Keratinocyte (primary cell): ENCODE results near the gene PIEZO1.

ENCODE experiments used
- EZH2 ChIP-seq: IDR thresholded peaks from one replicate; pipeline ENCODE4 v1.6.1; 2012; ENCODE audit warnings: inconsistent platforms, mild to moderate bottlenecking, low read length, moderate library complexity
- TF ChIP-seq, protein P1 (sequence below), 3 experiments: IDR thresholded peaks in 1 of 3; conservative IDR thresholded peaks in 1 of 3; optimal IDR thresholded peaks in 1 of 3; 2 replicates in 2 of 3; 3 replicates in 1 of 3; pipeline versions ENCODE3 to v1.5.1; 2011; ENCODE audit warnings: low read length in 3 of 3, mild to moderate bottlenecking in 3 of 3, moderate library complexity in 2 of 3, control low read depth in 1 of 3, inconsistent platforms in 1 of 3; ENCODE audit not compliant: insufficient read depth in 2 of 3; ENCODE audit errors: extremely low read depth in 1 of 3

DNA sequence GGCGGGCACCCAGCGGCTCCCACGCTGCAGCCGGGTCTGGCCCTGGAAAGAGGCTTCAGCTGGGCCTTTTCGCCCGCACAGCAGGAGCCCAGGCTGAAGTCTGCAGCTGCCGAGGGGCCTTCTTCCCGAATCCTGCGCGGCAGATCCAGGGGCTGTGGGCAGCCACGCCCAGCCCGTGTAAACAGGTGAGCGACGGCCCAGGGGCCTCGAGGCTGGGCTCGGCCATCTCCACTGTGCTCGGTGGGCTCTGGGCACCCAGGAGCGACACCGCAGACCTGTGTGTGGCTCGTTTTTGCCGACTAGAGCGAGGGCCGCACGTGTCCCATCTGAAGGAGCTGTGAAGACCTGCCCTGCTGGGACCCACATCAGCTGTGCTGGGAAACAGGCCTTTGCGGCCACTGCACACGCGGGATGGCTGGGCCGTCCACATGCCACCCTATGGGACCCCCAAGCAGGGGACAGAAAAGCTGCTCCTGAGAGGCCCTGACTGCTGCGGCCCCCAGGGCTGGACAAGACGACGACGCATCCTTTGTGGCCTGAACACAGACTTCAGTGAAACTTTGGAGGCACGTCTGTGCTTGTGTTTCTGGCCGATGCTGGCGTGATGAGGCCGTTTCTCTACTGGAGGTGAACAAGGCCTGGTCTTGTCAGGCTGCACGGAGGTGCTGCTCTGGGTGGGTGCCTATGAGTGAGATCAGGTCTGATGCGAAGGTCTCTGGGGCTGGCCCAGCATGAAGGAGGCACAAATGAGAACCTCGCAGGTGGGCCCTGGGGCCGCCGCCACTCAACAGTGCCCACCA lies 31.9 kb upstream of the PIEZO1 start:
- TF ChIP-seq, protein P1, sequence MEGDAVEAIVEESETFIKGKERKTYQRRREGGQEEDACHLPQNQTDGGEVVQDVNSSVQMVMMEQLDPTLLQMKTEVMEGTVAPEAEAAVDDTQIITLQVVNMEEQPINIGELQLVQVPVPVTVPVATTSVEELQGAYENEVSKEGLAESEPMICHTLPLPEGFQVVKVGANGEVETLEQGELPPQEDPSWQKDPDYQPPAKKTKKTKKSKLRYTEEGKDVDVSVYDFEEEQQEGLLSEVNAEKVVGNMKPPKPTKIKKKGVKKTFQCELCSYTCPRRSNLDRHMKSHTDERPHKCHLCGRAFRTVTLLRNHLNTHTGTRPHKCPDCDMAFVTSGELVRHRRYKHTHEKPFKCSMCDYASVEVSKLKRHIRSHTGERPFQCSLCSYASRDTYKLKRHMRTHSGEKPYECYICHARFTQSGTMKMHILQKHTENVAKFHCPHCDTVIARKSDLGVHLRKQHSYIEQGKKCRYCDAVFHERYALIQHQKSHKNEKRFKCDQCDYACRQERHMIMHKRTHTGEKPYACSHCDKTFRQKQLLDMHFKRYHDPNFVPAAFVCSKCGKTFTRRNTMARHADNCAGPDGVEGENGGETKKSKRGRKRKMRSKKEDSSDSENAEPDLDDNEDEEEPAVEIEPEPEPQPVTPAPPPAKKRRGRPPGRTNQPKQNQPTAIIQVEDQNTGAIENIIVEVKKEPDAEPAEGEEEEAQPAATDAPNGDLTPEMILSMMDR (optimal IDR thresholded peaks at IDR 0.05 in 1 of 3, IDR thresholded peaks at IDR 0.05 in 1 of 3, conservative IDR thresholded peaks at IDR 0.05 in 1 of 3; ENCODE audit: extremely low read depth in 1 of 3, insufficient read depth in 2 of 3, low read length in 3 of 3): no peak
- TF ChIP-seq EZH2: no peak
